HG03469 (cell line): ENCODE data around the gene RLN3.

ENCODE experiments used
- ATAC-seq: cut with Tn5 transposase; IDR thresholded peaks from one replicate; pipeline ENCODE4 v1.9.1; 2021; ENCODE audit warnings: mild to moderate bottlenecking, moderate library complexity, moderate number of reproducible peaks; ENCODE audit not compliant: unreplicated experiment

Gene RLN3

GRCh38 chr19:13993590-13994300 is 34.2 kb upstream of the RLN3 start:
- no peak for ATAC-seq

DNA sequence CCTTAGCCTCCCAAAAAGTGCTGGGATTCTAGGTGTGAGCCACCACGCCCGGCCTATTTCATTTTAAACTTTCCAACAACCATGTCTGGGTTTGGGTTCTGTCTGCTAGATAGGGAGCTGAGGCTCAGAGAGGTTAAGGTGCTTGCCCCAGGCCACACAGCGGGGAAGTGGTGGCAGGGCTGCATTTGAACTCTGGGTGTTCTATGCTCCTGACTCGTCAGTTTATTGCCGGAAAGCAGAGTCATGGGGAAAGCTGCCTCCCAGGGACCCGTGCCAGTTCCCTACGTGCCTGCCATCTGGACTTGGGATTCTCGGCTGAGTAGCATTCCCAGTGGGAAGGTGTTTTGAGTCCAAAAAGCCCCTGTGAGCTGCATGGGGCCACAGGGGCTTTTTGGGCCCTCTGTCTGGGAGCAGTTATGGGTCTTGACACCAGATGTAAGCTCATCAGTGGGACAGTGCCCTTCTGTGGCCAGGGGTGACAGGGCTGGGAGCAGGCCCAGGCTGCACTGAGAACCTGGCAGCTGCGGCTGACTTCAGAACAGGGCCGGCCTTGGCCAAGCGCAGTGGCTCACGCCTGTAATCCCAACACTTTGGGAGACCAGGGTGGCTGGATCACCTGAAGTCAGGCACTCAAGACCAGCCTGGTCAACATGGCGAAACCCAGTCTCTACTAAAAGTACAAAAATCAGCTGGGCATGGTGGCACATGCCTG is 32.8 kb upstream of the RLN3 start:
- no peak for ATAC-seq

- no peak for ATAC-seq
These were observed 31.8 kb upstream of the RLN3 start for GRCh38 chr19:13995878-13996765.

GRCh38 chr19:13996928-13997630 is 30.9 kb upstream of the RLN3 start:
- no peak for ATAC-seq

- ATAC-seq, result no peak
These were observed 30.4 kb upstream of the RLN3 start for GRCh38 chr19:13997631-13997962.

DNA sequence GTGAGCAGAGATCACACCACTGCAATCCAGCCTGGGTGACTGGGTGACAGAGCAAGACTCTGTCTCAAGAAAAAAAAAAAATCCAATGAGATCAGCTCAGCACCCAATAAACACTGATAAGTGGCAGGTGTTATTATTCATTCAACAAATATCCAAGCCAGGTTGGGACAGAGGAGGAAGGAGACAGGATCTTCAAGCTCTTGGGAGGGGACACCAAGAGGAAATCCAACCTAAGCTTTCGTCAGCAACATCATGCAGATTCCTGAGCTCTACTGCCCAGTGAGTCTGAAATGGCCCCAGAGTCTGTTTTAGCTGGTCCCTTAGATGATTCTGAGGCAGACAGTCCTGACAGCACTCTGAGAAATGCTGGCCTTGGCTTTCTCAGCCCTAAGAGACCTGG is 29.5 kb upstream of the RLN3 start:
- no peak for ATAC-seq

DNA sequence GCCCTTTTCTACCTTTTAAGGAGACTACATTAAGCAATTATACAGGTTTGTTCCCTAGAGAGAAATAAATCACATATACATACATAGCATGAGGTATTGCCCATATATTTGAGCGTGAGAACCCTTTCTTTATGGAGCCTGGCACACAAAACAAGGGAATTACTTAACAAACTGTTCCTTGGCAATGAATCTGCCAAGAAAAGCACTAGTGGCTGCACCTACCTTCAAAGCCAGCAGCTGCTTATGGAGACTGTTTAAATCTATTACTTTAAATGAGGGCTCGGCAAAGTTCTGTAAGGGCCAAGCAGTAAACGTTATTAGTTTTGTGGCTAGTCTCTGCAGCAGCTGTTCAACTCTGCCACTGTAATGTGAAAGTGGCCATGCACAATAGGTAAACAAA is 28.9 kb upstream of the RLN3 start:
- no peak for ATAC-seq

- ATAC-seq, result no peak
These were observed 27.1 kb upstream of the RLN3 start for GRCh38 chr19:14000691-14001375.

DNA sequence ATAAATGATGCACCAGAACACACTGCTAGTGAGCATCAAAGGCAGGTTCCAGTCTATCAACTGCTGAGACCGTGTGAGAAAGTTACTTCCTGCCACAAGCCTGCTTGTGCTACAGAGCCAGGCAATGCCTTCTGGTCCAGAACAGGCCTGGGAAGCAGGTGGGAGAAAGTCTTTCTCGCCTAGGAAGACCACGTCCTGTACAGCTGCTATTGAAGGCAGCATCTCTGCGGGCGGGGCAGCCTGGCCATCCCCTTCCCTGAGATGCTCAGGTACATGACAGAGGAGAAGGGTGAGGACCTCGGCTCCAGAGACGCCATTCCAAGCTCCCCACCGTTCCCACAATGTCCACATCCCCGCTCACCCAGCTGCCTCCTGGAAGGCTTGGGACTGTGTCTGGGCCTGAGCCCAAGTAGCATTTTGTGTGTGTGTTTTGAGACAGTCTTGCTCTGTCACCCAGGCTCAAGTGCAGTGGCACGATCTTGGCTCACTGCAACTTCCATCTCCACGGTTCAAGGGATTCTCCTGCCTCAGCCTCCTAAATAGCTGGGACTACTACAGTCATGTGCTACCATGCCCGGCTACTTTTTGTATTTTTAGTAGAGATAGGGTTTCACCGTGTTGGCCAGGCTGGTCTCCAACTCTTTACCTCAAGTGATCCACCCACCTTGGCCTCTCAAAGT is 25.2 kb upstream of the RLN3 start:
- no peak for ATAC-seq

GRCh38 chr19:14003251-14004055 is 24.5 kb upstream of the RLN3 start:
- ATAC-seq, result no peak

GRCh38 chr19:14004619-14005348 is 23.2 kb upstream of the RLN3 start:
- no peak for ATAC-seq

GRCh38 chr19:14005349-14006084 is 22.4 kb upstream of the RLN3 start:
- ATAC-seq, result no peak

- ATAC-seq, result peak; percentile 59
These were observed 21.7 kb upstream of the RLN3 start, which contains the start of gene RFX1 for GRCh38 chr19:14006085-14006765. RFX1 (minus strand) TSS chr19:14006320; CDS start chr19:13993843, 12,477 bp downstream.

GRCh38 chr19:14006766-14007562 is 21.0 kb upstream of the RLN3 start:
- peak; percentile 29 for ATAC-seq

GRCh38 chr19:14012378-14012915 is 15.5 kb upstream of the RLN3 start:
- no peak for ATAC-seq

- ATAC-seq, result peak; percentile 69
These were observed 12.4 kb upstream of the RLN3 start for GRCh38 chr19:14015524-14016035.
